Panc1 (cell line): ENCODE data around the gene CDYL. TPM values are rescaled to one million over a fixed set of nuclear protein-coding genes. Genes with fewer than 3 reads are reported as not detected.

Experiments
- ATAC-seq: fragments of 200-7000 bp; cut with Tn5 transposase; 2 replicates; pipeline ENCODE4 v1.9.1; 2020; ENCODE audit warnings: mild to moderate bottlenecking, moderate library complexity
- BruUV-seq: library from RNA; stranded (reverse); fragments of 400-500 nt; replicated peaks from 2 replicates; lab custom pipeline; 2021; lab: Mats Ljungman, UMichigan
- CTCF ChIA-PET: fragments of 300-600 bp; sonication (Branson Sonifier 250); formaldehyde crosslinking; loops from one replicate; lab custom pipeline; 2022; ENCODE audit warnings: antibody characterized with exemption; lab: Charles Lee
- POLR2A ChIA-PET: fragments of 300-600 bp; sonication (Branson Sonifier 250); formaldehyde crosslinking; loops from one replicate; lab custom pipeline; 2022; ENCODE audit warnings: antibody characterized with exemption; lab: Charles Lee
- DNase-seq: peaks from one replicate; pipeline ENCODE4 v3.0.0-alpha.2; 2010; ENCODE audit warnings: low read depth, low spot score
- H3K27ac ChIP-seq: 2 replicates; pipeline ENCODE4 v1.5.1; 2011; ENCODE audit warnings: mild to moderate bottlenecking, low read length, inconsistent platforms
- H3K27me3 ChIP-seq: fragments of 200-500 bp; sonication (Bioruptor generic); 2 replicates; pipeline ENCODE4 v1.6.0; 2014; ENCODE audit warnings: low read length, inconsistent platforms; ENCODE audit not compliant: control insufficient read depth, insufficient read depth
- H3K36me3 ChIP-seq: fragments of 200-500 bp; sonication (Bioruptor generic); 2 replicates; pipeline ENCODE4 v1.5.1; 2014; ENCODE audit warnings: inconsistent platforms, mild to moderate bottlenecking, low read length, moderate library complexity; ENCODE audit not compliant: control insufficient read depth, insufficient read depth
- H3K4me1 ChIP-seq: 2 replicates; pipeline ENCODE4 v1.5.1; 2011; ENCODE audit warnings: inconsistent platforms, mild to moderate bottlenecking, low read length, moderate library complexity; ENCODE audit not compliant: control insufficient read depth, insufficient read depth
- H3K4me3 ChIP-seq, 2 experiments: 2 replicates each; pipeline ENCODE4 v1.5.1; 2011 to 2012; ENCODE audit warnings: low read depth in 2 of 2, low read length in 2 of 2, mild to moderate bottlenecking in 2 of 2, inconsistent platforms in 1 of 2, moderate library complexity in 1 of 2
- H3K9me3 ChIP-seq: fragments of 200-500 bp; sonication (Bioruptor generic); 2 replicates; pipeline ENCODE4 v1.5.1; 2014; ENCODE audit warnings: low read depth, mild to moderate bottlenecking, inconsistent platforms, low read length, moderate library complexity; ENCODE audit not compliant: control insufficient read depth, insufficient read depth
- CTCF ChIP-seq: fragments of 450-650 bp; IDR thresholded peaks from 2 replicates; pipeline ENCODE4 v1.5.1; 2017; ENCODE audit warnings: mild to moderate bottlenecking
- POLR2AphosphoS5 ChIP-seq: IDR thresholded peaks from 2 replicates; pipeline ENCODE4 v1.6.1; 2012; ENCODE audit warnings: mild to moderate bottlenecking, low read depth, low read length, moderate library complexity
- SIN3A ChIP-seq: IDR thresholded peaks from 2 replicates; pipeline ENCODE4 v1.6.1; 2012; ENCODE audit warnings: low read depth, mild to moderate bottlenecking, low read length, moderate library complexity, borderline replicate concordance; ENCODE audit not compliant: insufficient read depth
- TCF7L2 ChIP-seq: IDR thresholded peaks from 2 replicates; pipeline ENCODE4 v1.6.1; 2011; ENCODE audit warnings: mild to moderate bottlenecking, low read depth, low read length, inconsistent platforms
- in situ Hi-C: cut with HindIII; loops from 2 replicates; pipeline ENCODE4 v1.10.0; 2016; ENCODE audit warnings: low sequenced_read_pairs, low pct_unique_long_range_greater_than_20kb
- intact Hi-C: fragments of 100-400 bp; cut with micrococcal nuclease; formaldehyde crosslinking; loops from one replicate; pipeline ENCODE4 v1.10.0; 2022; ENCODE audit not compliant: unreplicated experiment
- total RNA-seq: library from RNA; stranded (reverse); gene quantifications from one replicate; pipeline ENCODE4 v1.2.1, GENCODE V29; 2021; ENCODE audit not compliant: unreplicated experiment
- TF ChIP-seq, protein P1 (sequence below), 2 experiments: IDR thresholded peaks; 2 replicates each; pipeline ENCODE4 v1.6.1; 2011 to 2012; ENCODE audit warnings: low read depth in 2 of 2, control low read depth in 1 of 2, low read length in 1 of 2, mild to moderate bottlenecking in 1 of 2, moderate library complexity in 1 of 2; ENCODE audit not compliant: insufficient read depth in 1 of 2

Gene CDYL
- total RNA-seq, 1 experiment from 2014 or later: 61.4 TPM

- Histone ChIP-seq H3K27me3 (no peaks in the 10 kb centered on the region), H3K9me3 (no peaks in the 10 kb centered on the region), H3K4me3 (no peak overlapping the region), H3K36me3 (no peaks in the 10 kb centered on the region), H3K27ac (no peak overlapping the region), H3K4me1 (no peaks in the 10 kb centered on the region)
- TF ChIP-seq CTCF: peak; percentile 41
- no peak for TF ChIP-seq POLR2AphosphoS5
- CTCF ChIA-PET: no interaction called here
- DNase-seq (no peak), ATAC-seq (0 out of 2 replicates have a peak, but pooled peaks have one; percentile 68)
- intact Hi-C loops (no loop called here), in situ Hi-C loops (no loop called here)
- BruUV-seq: no TSS peak
- POLR2A ChIA-PET: no interaction called here
Observed at GRCh38 chr6:4856785-4857184, 80.6 kb downstream of the CDYL start.

DNA sequence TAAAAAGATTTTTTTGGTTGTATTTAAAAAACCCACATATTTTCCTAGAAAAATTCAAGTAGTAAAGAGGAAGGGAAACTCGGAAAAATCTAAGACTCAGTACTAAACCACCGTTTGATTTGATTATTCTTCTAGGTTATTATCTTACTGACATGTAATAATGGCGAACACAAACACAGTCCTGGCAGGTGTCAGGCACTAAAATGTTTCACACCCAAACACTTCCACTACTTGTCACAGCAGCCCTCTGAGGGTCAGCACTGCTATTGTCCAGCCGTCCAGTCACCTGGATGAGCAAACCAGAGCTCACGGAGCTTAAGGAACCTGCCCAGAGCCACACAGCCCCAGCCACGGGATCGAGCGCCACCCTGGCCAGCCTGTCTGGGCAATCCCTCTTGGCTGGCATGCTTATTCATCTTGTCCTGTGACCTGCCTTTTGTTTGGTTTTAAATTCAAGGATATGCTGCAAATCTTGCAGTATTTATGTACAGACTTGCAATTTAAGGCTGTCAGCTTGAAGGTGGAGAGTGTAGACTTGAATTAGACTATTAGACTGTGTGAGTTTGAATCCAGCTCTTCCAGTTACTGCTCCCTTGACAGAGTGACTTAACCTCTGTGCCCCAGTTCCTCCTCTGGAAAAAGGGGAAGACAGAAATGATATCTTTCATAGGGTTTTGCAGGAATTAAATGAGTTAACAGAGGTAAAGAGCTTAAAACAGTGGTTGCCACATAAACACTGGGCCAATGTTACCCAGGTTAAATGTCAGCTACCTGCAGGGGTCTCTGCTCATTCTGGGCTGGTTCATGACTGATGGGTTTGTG lies 82.2 kb downstream of the CDYL start:
- no peaks in the 10 kb centered on the region for H3K27me3 ChIP-seq
- ATAC-seq (no peak), DNase-seq (no peak)
- in situ Hi-C loops: no loop called here
- H3K9me3 ChIP-seq: no peaks in the 10 kb centered on the region
- CTCF ChIA-PET: no interaction called here
- H3K27ac ChIP-seq: no peak overlapping the region
- intact Hi-C loops: no loop called here
- H3K4me1 ChIP-seq: no peaks in the 10 kb centered on the region
- POLR2A ChIA-PET: interaction anchor here (0.6 kb wide), 1 partner anchor 65 kb away, joined by 12 read pairs; no protein-coding TSS in a partner anchor
- no peaks in the 10 kb centered on the region for H3K36me3 ChIP-seq
- H3K4me3 ChIP-seq: no peak overlapping the region
- TF ChIP-seq POLR2AphosphoS5: no peak
- TF ChIP-seq, protein P1, sequence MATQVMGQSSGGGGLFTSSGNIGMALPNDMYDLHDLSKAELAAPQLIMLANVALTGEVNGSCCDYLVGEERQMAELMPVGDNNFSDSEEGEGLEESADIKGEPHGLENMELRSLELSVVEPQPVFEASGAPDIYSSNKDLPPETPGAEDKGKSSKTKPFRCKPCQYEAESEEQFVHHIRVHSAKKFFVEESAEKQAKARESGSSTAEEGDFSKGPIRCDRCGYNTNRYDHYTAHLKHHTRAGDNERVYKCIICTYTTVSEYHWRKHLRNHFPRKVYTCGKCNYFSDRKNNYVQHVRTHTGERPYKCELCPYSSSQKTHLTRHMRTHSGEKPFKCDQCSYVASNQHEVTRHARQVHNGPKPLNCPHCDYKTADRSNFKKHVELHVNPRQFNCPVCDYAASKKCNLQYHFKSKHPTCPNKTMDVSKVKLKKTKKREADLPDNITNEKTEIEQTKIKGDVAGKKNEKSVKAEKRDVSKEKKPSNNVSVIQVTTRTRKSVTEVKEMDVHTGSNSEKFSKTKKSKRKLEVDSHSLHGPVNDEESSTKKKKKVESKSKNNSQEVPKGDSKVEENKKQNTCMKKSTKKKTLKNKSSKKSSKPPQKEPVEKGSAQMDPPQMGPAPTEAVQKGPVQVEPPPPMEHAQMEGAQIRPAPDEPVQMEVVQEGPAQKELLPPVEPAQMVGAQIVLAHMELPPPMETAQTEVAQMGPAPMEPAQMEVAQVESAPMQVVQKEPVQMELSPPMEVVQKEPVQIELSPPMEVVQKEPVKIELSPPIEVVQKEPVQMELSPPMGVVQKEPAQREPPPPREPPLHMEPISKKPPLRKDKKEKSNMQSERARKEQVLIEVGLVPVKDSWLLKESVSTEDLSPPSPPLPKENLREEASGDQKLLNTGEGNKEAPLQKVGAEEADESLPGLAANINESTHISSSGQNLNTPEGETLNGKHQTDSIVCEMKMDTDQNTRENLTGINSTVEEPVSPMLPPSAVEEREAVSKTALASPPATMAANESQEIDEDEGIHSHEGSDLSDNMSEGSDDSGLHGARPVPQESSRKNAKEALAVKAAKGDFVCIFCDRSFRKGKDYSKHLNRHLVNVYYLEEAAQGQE (IDR thresholded peaks at IDR 0.05; ENCODE audit: insufficient read depth in 1 of 2, low read depth in 2 of 2, low read length in 1 of 2): no peak
- no peak for TF ChIP-seq CTCF
- no peak for TF ChIP-seq SIN3A
- no peak for TF ChIP-seq TCF7L2
- no TSS peak for BruUV-seq
